ENCODE data around the gene CDKN2D.
"Not testable (repeated sequence)": the region's sequence is repeated elsewhere in the genome, so short reads cannot be mapped to it uniquely, and the experiment has no call there.

CDKN2D gene

DNA sequence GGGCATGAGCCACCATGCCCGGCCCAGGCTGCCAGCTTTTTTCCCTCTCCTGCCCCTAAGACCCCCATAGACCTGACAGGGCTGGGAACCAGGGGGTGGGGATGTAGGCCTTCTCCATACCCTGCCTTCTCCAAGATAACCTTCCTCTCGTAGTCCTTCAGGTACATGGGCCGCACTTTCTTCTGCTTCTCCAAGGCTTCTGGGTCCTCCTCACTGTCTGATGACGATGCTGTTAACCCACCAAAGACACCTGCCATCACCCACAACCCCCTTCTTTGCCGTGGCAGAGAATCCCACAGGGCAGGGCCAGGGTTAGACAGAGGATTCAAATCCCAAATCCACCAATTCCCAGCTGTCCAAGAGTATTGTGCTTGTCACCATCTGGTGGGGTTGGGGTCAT, 6.2 kb downstream of the CDKN2D start:
- H3K4me1 ChIP-seq (ENCODE audit: control insufficient read depth in 1 of 2, insufficient read depth in 2 of 2, low read length in 2 of 2): peaks cover 13 to 23% of the 10 kb centered on the region in 2 donors
- no peak overlapping the region for H3K4me3 ChIP-seq (ENCODE audit: low read depth in 1 of 2, low read length in 2 of 2)
- H3K36me3 ChIP-seq (ENCODE audit: control insufficient read depth in 1 of 2, insufficient read depth in 2 of 2, low read length in 2 of 2): peaks cover 19 to 33% of the 10 kb centered on the region in 2 donors

DNA sequence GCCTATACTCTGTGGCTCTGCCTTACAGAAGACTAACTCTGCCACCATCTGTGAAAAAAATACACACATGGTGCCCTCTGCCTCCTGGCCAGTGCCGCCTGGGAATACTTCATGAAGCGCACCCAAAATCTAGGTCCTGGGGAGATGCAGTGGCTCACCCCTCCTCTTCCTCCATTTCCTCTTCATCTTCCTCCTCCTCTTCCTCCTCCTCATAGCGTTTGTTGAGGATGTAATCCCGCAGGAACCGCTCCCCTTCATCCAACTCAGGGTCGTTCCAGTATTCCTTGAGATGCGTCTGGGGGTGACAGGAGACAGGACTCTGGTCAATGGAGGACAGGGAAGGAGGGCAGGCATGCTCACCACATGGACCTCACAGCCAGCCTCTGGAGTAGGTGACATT, 8.6 kb downstream of the CDKN2D start:
- H3K27ac ChIP-seq (ENCODE audit: low read length): no peak overlapping the region
- no peaks in the 10 kb centered on the region for H3K27me3 ChIP-seq (ENCODE audit: low read depth, low read length)
- no peaks in the 10 kb centered on the region for H3K9me3 ChIP-seq (ENCODE audit: control insufficient read depth in 1 of 2, low read length in 2 of 2)
- peaks cover 22 to 54% of the 10 kb centered on the region in 2 donors for H3K36me3 ChIP-seq (ENCODE audit: control insufficient read depth in 1 of 2, insufficient read depth in 2 of 2, low read length in 2 of 2)
- peaks cover 0 to 7% of the 10 kb centered on the region in 2 donors for H3K4me1 ChIP-seq (ENCODE audit: control insufficient read depth in 1 of 2, insufficient read depth in 2 of 2, low read length in 2 of 2)
- H3K4me3 ChIP-seq (ENCODE audit: low read depth in 1 of 2, low read length in 2 of 2): no peak overlapping the region

More for the DNA sequence above, 6.2 kb downstream of the CDKN2D start:
- H3K27me3 ChIP-seq (ENCODE audit: low read depth, low read length): no peaks in the 10 kb centered on the region
- no peaks in the 10 kb centered on the region for H3K9me3 ChIP-seq (ENCODE audit: control insufficient read depth in 1 of 2, low read length in 2 of 2)
- H3K27ac ChIP-seq (ENCODE audit: low read length): no peak overlapping the region

- Histone ChIP-seq H3K9me3 (ENCODE audit: control insufficient read depth in 1 of 2, low read length in 2 of 2) (no peaks in the 10 kb centered on the region), H3K27ac (ENCODE audit: low read length) (no peak overlapping the region), H3K4me1 (ENCODE audit: control insufficient read depth in 1 of 2, insufficient read depth in 2 of 2, low read length in 2 of 2) (no peaks in the 10 kb centered on the region), H3K36me3 (ENCODE audit: control insufficient read depth in 1 of 2, insufficient read depth in 2 of 2, low read length in 2 of 2) (peaks cover 33 to 76% of the 10 kb centered on the region in 2 donors), H3K4me3 (ENCODE audit: low read depth in 1 of 2, low read length in 2 of 2) (no peak overlapping the region), H3K27me3 (ENCODE audit: low read depth, low read length) (no peaks in the 10 kb centered on the region)
Observed at GRCh38 chr19:10557603-10558197, 11.1 kb downstream of the CDKN2D start.

DNA sequence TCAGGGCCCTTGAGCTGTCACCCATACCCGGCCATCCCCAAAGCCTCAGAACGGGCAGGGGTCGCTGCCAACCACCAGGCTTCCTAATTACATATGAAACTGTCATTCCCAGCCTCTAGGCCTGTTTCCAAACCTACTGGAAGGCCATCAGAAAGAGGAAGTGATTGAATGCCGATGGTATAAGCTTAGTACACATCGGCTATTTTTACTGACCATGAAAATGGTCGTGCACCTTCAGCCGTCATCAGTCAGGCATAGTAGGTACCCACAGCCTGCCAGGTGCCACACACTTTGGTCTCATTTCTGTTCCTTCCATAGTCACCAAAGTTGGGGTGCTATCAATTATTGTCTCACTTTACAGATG, 13.2 kb downstream of the CDKN2D start:
- peaks cover 33 to 85% of the 10 kb centered on the region in 2 donors for H3K36me3 ChIP-seq (ENCODE audit: control insufficient read depth in 1 of 2, insufficient read depth in 2 of 2, low read length in 2 of 2)
- no peaks in the 10 kb centered on the region for H3K9me3 ChIP-seq (ENCODE audit: control insufficient read depth in 1 of 2, low read length in 2 of 2)
- no peaks in the 10 kb centered on the region for H3K27me3 ChIP-seq (ENCODE audit: low read depth, low read length)
- no peak overlapping the region for H3K4me3 ChIP-seq (ENCODE audit: low read depth in 1 of 2, low read length in 2 of 2)
- no peak overlapping the region for H3K27ac ChIP-seq (ENCODE audit: low read length)
- H3K4me1 ChIP-seq (ENCODE audit: control insufficient read depth in 1 of 2, insufficient read depth in 2 of 2, low read length in 2 of 2): no peaks in the 10 kb centered on the region

DNA sequence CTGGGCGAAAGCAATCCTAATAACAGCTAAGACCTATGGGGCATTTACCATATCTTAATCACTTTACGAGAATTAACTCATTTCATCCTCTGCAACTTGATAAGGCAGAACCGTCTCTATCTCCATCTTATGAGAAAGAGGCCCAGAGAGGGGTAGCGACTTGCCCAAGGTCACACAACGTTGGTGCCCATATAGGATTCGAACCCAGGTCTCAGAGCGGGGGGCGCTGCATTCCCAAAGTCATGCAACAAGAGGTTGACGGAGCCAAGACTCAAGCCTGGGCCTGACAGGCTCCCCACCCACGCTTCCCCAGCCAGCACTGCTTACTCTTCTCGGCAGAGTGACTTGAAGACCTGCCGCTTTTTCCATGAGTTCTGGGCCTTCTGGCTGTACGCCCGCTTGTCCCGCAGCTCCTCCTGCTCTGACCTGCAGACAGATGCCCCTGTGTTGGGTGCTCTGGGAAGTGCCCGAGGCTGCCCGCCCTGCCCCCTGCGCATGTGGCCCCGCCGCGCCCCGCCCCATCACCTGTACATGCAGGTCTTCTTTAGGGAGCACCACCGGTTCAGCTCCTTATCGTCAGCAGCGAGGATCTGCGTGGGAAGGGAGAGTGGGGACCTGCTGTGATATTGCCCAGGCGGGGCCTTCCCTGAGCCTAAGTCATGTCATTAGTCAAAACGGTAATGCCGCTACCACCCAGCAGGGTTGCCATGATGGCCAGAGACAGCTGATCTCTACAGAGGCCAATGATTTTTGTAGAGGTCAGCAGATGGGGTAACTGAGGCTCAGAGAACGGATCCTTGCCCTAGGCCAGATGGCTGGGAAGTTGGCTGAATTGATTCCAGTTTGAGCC, 13.8 kb downstream of the CDKN2D start:
- Histone ChIP-seq H3K36me3 (ENCODE audit: control insufficient read depth in 1 of 2, insufficient read depth in 2 of 2, low read length in 2 of 2) (peaks cover 27 to 85% of the 10 kb centered on the region in 2 donors), H3K9me3 (ENCODE audit: control insufficient read depth in 1 of 2, low read length in 2 of 2) (no peaks in the 10 kb centered on the region), H3K27ac (ENCODE audit: low read length) (no peak overlapping the region), H3K4me1 (ENCODE audit: control insufficient read depth in 1 of 2, insufficient read depth in 2 of 2, low read length in 2 of 2) (no peaks in the 10 kb centered on the region), H3K4me3 (ENCODE audit: low read depth in 1 of 2, low read length in 2 of 2) (no peak overlapping the region), H3K27me3 (ENCODE audit: low read depth, low read length) (no peaks in the 10 kb centered on the region)

DNA sequence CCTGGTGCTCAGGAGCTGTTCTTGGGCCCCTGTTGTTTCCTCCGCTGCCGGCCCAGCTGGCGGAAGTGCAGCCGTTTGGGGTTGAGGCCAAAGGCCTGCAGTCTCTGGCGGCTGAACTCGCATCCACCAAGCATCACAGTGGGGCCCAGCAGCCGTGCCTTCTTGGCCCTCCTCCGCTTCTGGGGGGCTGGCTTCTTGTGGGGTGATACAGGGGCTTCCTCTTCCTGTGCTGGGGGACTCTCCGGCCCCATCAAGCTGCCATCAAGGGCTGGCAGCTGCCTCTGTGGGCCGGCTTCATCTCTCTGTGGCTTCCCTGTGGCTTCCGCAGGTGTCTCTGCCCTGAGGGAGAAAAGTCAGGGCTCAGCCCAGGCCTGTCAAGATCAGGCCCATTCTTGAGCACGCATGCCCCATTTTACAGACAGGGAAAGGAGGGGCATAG, 14.8 kb downstream of the CDKN2D start:
- Histone ChIP-seq H3K36me3 (ENCODE audit: control insufficient read depth in 1 of 2, insufficient read depth in 2 of 2, low read length in 2 of 2) (peaks cover 18 to 85% of the 10 kb centered on the region in 2 donors), H3K4me1 (ENCODE audit: control insufficient read depth in 1 of 2, insufficient read depth in 2 of 2, low read length in 2 of 2) (no peaks in the 10 kb centered on the region), H3K4me3 (ENCODE audit: low read depth in 1 of 2, low read length in 2 of 2) (no peak overlapping the region), H3K27ac (ENCODE audit: low read length) (no peak overlapping the region), H3K9me3 (ENCODE audit: control insufficient read depth in 1 of 2, low read length in 2 of 2) (no peaks in the 10 kb centered on the region), H3K27me3 (ENCODE audit: low read depth, low read length) (no peaks in the 10 kb centered on the region)

GRCh38 chr19:10553087-10553667, 15.6 kb downstream of the CDKN2D start:
- no peak overlapping the region for H3K27ac ChIP-seq (ENCODE audit: low read length)
- H3K4me3 ChIP-seq (ENCODE audit: low read depth in 1 of 2, low read length in 2 of 2): no peak overlapping the region
- H3K9me3 ChIP-seq (ENCODE audit: control insufficient read depth in 1 of 2, low read length in 2 of 2): no peaks in the 10 kb centered on the region
- H3K36me3 ChIP-seq (ENCODE audit: control insufficient read depth in 1 of 2, insufficient read depth in 2 of 2, low read length in 2 of 2): peaks cover 25 to 89% of the 10 kb centered on the region in 2 donors
- no peaks in the 10 kb centered on the region for H3K27me3 ChIP-seq (ENCODE audit: low read depth, low read length)
- H3K4me1 ChIP-seq (ENCODE audit: control insufficient read depth in 1 of 2, insufficient read depth in 2 of 2, low read length in 2 of 2): no peaks in the 10 kb centered on the region

DNA sequence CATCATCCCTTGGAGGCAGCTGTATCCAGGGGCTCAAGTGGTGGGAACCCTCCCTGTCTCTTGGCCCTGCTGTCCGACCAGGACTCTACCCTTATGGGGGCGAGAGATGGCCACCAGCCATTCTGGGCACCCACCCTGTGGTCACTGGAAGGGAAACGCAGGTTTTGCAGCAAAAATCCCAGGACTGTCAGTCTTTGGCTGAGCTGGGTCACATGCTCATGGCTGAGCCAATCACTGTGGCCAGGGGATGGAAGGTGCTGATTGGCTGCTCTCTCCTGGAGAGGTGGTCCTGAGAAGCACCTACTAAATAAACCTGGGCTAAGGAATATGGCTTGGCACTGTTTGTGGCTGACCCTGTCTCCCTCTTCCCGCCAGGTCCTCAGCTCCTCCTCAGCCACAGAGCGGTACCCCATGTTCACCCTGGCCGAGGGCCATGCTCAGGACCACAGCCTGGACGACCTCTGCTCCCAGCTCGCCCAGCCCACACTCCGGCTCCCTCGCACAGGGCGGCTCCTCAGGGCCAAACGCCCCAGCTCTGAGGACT, 16.2 kb downstream of the CDKN2D start:
- H3K36me3 ChIP-seq (ENCODE audit: control insufficient read depth in 1 of 2, insufficient read depth in 2 of 2, low read length in 2 of 2): peaks cover 25 to 84% of the 10 kb centered on the region in 2 donors
- no peak overlapping the region for H3K4me3 ChIP-seq (ENCODE audit: low read depth in 1 of 2, low read length in 2 of 2)
- H3K4me1 ChIP-seq (ENCODE audit: control insufficient read depth in 1 of 2, insufficient read depth in 2 of 2, low read length in 2 of 2): no peaks in the 10 kb centered on the region
- no peaks in the 10 kb centered on the region for H3K27me3 ChIP-seq (ENCODE audit: low read depth, low read length)
- H3K27ac ChIP-seq (ENCODE audit: low read length): no peak overlapping the region
- H3K9me3 ChIP-seq (ENCODE audit: control insufficient read depth in 1 of 2, low read length in 2 of 2): no peaks in the 10 kb centered on the region

DNA sequence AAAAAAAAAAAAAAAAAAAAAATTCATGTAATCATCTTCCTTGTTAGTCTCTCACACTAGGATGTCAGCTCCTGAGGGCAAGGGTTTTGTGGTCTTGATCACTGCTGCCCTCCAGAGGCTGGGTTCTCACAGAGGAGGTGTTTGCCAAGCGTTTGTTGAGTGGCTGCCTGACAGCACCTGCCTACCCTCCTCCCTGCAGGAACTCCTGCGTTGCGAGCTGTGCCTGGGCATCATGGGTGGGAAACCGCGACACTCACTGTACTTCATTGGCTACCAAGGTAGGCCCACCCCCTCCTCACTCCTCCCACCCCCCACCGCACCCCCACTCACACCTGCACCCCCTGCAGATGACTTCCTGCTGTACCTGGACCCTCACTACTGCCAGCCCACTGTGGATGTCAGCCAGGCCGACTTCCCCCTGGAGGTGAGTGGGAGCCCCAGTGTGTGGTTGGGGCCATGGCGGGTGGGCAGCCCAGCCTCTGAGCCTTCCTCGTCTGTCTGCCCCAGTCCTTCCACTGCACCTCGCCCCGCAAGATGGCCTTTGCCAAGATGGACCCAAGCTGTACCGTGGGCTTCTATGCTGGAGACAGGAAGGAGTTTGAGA, 17.0 kb downstream of the CDKN2D start:
- peaks cover 25 to 85% of the 10 kb centered on the region in 2 donors for H3K36me3 ChIP-seq (ENCODE audit: control insufficient read depth in 1 of 2, insufficient read depth in 2 of 2, low read length in 2 of 2)
- no peaks in the 10 kb centered on the region for H3K9me3 ChIP-seq (ENCODE audit: control insufficient read depth in 1 of 2, low read length in 2 of 2)
- no peak overlapping the region for H3K27ac ChIP-seq (ENCODE audit: low read length)
- H3K4me3 ChIP-seq (ENCODE audit: low read depth in 1 of 2, low read length in 2 of 2): no peak overlapping the region
- H3K4me1 ChIP-seq (ENCODE audit: control insufficient read depth in 1 of 2, insufficient read depth in 2 of 2, low read length in 2 of 2): no peaks in the 10 kb centered on the region
- no peaks in the 10 kb centered on the region for H3K27me3 ChIP-seq (ENCODE audit: low read depth, low read length)

GRCh38 chr19:10551006-10551405, 17.8 kb downstream of the CDKN2D start:
- not testable (repeated sequence) for H3K4me3 ChIP-seq (ENCODE audit: low read depth in 1 of 2, low read length in 2 of 2); H3K9me3 ChIP-seq (ENCODE audit: control insufficient read depth in 1 of 2, low read length in 2 of 2); H3K27ac ChIP-seq (ENCODE audit: low read length); H3K4me1 ChIP-seq (ENCODE audit: control insufficient read depth in 1 of 2, insufficient read depth in 2 of 2, low read length in 2 of 2); H3K27me3 ChIP-seq (ENCODE audit: low read depth, low read length)
- H3K36me3 ChIP-seq (ENCODE audit: control insufficient read depth in 1 of 2, insufficient read depth in 2 of 2, low read length in 2 of 2): peaks cover 25 to 81% of the 10 kb centered on the region in 2 donors

GRCh38 chr19:10550336-10550735, 18.4 kb downstream of the CDKN2D start:
- Histone ChIP-seq H3K27ac (ENCODE audit: low read length) (no peak overlapping the region), H3K27me3 (ENCODE audit: low read depth, low read length) (no peaks in the 10 kb centered on the region), H3K9me3 (ENCODE audit: control insufficient read depth in 1 of 2, low read length in 2 of 2) (no peaks in the 10 kb centered on the region), H3K4me1 (ENCODE audit: control insufficient read depth in 1 of 2, insufficient read depth in 2 of 2, low read length in 2 of 2) (peaks cover 0 to 3% of the 10 kb centered on the region in 2 donors), H3K36me3 (ENCODE audit: control insufficient read depth in 1 of 2, insufficient read depth in 2 of 2, low read length in 2 of 2) (peaks cover 22 to 74% of the 10 kb centered on the region in 2 donors), H3K4me3 (ENCODE audit: low read depth in 1 of 2, low read length in 2 of 2) (no peak overlapping the region)
